HFFc6 (cell line): Measurements from ENCODE around the gene CKAP2L. TPM values are rescaled to one million over a fixed set of nuclear protein-coding genes. Genes with fewer than 3 reads are reported as not detected.

Source experiments
- DNase-seq: peaks from one replicate; pipeline ENCODE4 v3.0.0-alpha.2; 2018
- H3K27ac Mint-ChIP-seq: 2 replicates; pipeline ENCODE4 v1.8.0; 2020; ENCODE audit warnings: mild to moderate bottlenecking, mixed read lengths
- H3K27me3 Mint-ChIP-seq: 2 replicates; pipeline ENCODE4 v1.8.0; 2021; ENCODE audit warnings: mild to moderate bottlenecking, moderate library complexity, mixed read lengths; ENCODE audit not compliant: insufficient read depth
- H3K36me3 Mint-ChIP-seq: 2 replicates; pipeline ENCODE4 v1.8.0; 2021; ENCODE audit warnings: low read depth, mixed read lengths
- H3K4me1 Mint-ChIP-seq: 2 replicates; pipeline ENCODE4 v1.8.0; 2020; ENCODE audit warnings: low read depth, mixed read lengths
- H3K4me3 Mint-ChIP-seq: 2 replicates; pipeline ENCODE4 v1.8.0; 2020; ENCODE audit warnings: mild to moderate bottlenecking, moderate library complexity, mixed read lengths
- H3K9me3 Mint-ChIP-seq: 2 replicates; pipeline ENCODE4 v1.8.0; 2020; ENCODE audit warnings: mild to moderate bottlenecking, mixed read lengths
- CTCF ChIP-seq: fragments of 200-600 bp; sonication (generic); IDR thresholded peaks from 2 replicates; pipeline ENCODE4 v1.5.0; 2021; ENCODE audit warnings: antibody characterized with exemption, mild to moderate bottlenecking
- total RNA-seq, 6 experiments: library from RNA; stranded (reverse); fragmentation: NEBNext Ultra II Directional; extraction: Animal tissue kit (Norgen Biotek cat#: 25700); gene quantifications; 2 replicates in 1 of 6; 3 replicates in 5 of 6; pipeline ENCODE4 v1.2.3, GENCODE V29; 2021

CKAP2L gene
- total RNA-seq, 6 experiments from 2014 or later: 10.6 to 35.7 (median 30.2) TPM

GRCh38 chr2:112784199-112785189 lies 20.1 kb upstream of the CKAP2L start, which contains the start of gene IL1A:
Gene IL1A (minus strand): TSS chr2:112784493. CDS start chr2:112783770, 723 bp downstream.
- Mint-ChIP-seq H3K4me1 (peaks cover 16% of the 10 kb centered on the region), H3K36me3 (no peaks in the 10 kb centered on the region), H3K27ac (no peak within 1 kb of the TSS), H3K4me3 (peak within 1 kb of the TSS; percentile 44; the same call in 1 of the 2 replicates), H3K9me3 (no peaks in the 10 kb centered on the region), H3K27me3 (no peaks in the 10 kb centered on the region)
- TF ChIP-seq CTCF: no peak
- no peak for DNase-seq

DNA sequence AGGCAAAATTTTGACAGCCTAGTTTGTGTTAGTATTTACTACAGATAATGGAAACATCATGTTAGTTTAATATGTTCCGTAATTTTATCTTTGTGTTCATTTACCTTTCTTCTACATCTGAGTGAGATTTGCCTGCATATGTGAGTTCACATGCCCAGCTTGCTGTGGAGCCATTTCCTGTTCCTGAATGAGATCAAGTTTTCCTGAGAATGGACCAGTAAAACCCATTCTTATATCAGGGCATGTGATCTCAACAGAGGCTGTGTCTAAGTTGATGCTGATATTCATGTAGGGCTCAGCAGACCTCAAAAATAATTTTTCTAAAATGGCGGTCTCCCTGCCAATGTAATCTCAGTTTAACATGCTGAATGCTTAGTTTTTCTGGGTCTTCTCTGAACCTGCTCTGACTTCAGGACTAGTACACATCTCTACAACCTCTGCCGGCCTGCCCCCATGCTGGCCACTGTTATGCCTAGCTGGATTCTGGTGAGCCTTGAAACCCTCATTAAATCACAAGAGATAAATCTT lies 18.8 kb upstream of the CKAP2L start:
- no peak for TF ChIP-seq CTCF

GRCh38 chr2:112782234-112782799 lies 17.9 kb upstream of the CKAP2L start:
- Mint-ChIP-seq H3K9me3 (no peaks in the 10 kb centered on the region), H3K27ac (no peak overlapping the region), H3K27me3 (no peaks in the 10 kb centered on the region), H3K4me1 (peaks cover 16% of the 10 kb centered on the region), H3K4me3 (no peak overlapping the region), H3K36me3 (no peaks in the 10 kb centered on the region)
- TF ChIP-seq CTCF: no peak
- DNase-seq: no peak

More for the DNA sequence above, 18.8 kb upstream of the CKAP2L start:
- no peak overlapping the region for H3K4me3 Mint-ChIP-seq
- no peak for DNase-seq
- H3K4me1 Mint-ChIP-seq: peaks cover 16% of the 10 kb centered on the region
- H3K27me3 Mint-ChIP-seq: no peaks in the 10 kb centered on the region
- H3K9me3 Mint-ChIP-seq: no peaks in the 10 kb centered on the region
- no peak overlapping the region for H3K27ac Mint-ChIP-seq
- H3K36me3 Mint-ChIP-seq: no peaks in the 10 kb centered on the region

- H3K27me3 Mint-ChIP-seq: no peaks in the 10 kb centered on the region
- peaks cover 13% of the 10 kb centered on the region for H3K4me1 Mint-ChIP-seq
- no peaks in the 10 kb centered on the region for H3K36me3 Mint-ChIP-seq
- no peak overlapping the region for H3K27ac Mint-ChIP-seq
- H3K4me3 Mint-ChIP-seq: no peak overlapping the region
- no peak for DNase-seq
- no peaks in the 10 kb centered on the region for H3K9me3 Mint-ChIP-seq
- no peak for TF ChIP-seq CTCF
These were observed 15.2 kb upstream of the CKAP2L start for GRCh38 chr2:112779598-112779997.

DNA sequence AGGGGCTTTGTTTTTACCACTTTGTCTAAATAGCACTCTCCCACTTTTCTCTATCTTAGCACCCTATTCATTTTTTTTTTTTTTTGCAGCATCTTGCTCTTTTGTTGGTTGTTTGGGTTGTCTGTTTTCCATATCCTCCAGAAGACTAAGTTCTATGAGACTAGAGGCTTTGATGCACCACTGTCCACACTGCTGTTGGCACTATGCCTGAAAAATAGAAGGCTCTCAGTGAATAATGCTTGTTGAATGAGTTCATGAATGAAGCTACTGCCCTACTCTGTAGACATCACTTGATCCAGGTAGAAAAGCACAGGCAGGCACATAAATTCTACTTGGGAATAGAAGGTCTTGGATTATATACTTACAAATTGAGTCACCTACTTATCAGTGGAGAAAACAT lies 12.6 kb upstream of the CKAP2L start:
- Mint-ChIP-seq H3K36me3 (no peaks in the 10 kb centered on the region), H3K27ac (no peak overlapping the region), H3K9me3 (no peaks in the 10 kb centered on the region), H3K4me1 (no peaks in the 10 kb centered on the region), H3K4me3 (no peak overlapping the region), H3K27me3 (no peaks in the 10 kb centered on the region)
- no peak for TF ChIP-seq CTCF
- no peak for DNase-seq
